OCI-LY1 (cell line): ENCODE data around the gene RAPGEFL1.

Experiments used
- H2AFZ ChIP-seq: fragments of 200-600 bp; sonication (generic), shearing (Covaris generic); 2 replicates; pipeline ENCODE4 v1.6.0; 2014; ENCODE audit warnings: antibody characterized with exemption, mild to moderate bottlenecking, low read length
- H3F3A ChIP-seq: fragments of 200-600 bp; sonication (generic), shearing (Covaris generic); 2 replicates; pipeline ENCODE4 v1.6.0; 2014; ENCODE audit warnings: mild to moderate bottlenecking, antibody characterized with exemption, low read length, moderate library complexity; ENCODE audit not compliant: insufficient read depth
- H3K27ac ChIP-seq: fragments of 200-600 bp; sonication (generic); 2 replicates; pipeline ENCODE4 v1.5.1; 2014; ENCODE audit warnings: low read length, mixed run types, mild to moderate bottlenecking, low read depth; ENCODE audit not compliant: poor library complexity, severe bottlenecking
- H3K27me3 ChIP-seq: fragments of 200-600 bp; sonication (generic); 2 replicates; pipeline ENCODE4 v1.6.0; 2014; ENCODE audit warnings: antibody characterized with exemption, mild to moderate bottlenecking, low read length, moderate library complexity; ENCODE audit not compliant: insufficient read depth
- H3K36me3 ChIP-seq: fragments of 200-600 bp; sonication (generic); 2 replicates; pipeline ENCODE4 v1.6.1; 2014; ENCODE audit warnings: mild to moderate bottlenecking, antibody characterized with exemption, low read length, moderate library complexity, mixed read lengths; ENCODE audit not compliant: insufficient read depth
- H3K4me1 ChIP-seq: fragments of 200-600 bp; sonication (generic); 2 replicates; pipeline ENCODE4 v1.5.1; 2014; ENCODE audit warnings: mild to moderate bottlenecking, low read length, moderate library complexity; ENCODE audit not compliant: insufficient read depth, severe bottlenecking
- H3K4me2 ChIP-seq: fragments of 200-600 bp; sonication (generic), shearing (Covaris generic); 2 replicates; pipeline ENCODE4 v1.6.1; 2014; ENCODE audit warnings: low read length
- H3K4me3 ChIP-seq: fragments of 200-600 bp; sonication (generic); 2 replicates; pipeline ENCODE4 v1.5.1; 2014; ENCODE audit warnings: low read length, low read depth, mild to moderate bottlenecking, mixed read lengths; ENCODE audit not compliant: poor library complexity, severe bottlenecking
- H3K79me2 ChIP-seq: fragments of 200-600 bp; shearing (Covaris generic); 2 replicates; pipeline ENCODE4 v1.6.1; 2016; ENCODE audit warnings: mixed run types, low read length, mixed read lengths; ENCODE audit not compliant: insufficient read depth
- H3K9ac ChIP-seq: fragments of 200-600 bp; sonication (generic), shearing (Covaris generic); 2 replicates; pipeline ENCODE4 v1.6.1; 2014; ENCODE audit warnings: mild to moderate bottlenecking, low read length, mixed read lengths
- H3K9me2 ChIP-seq: fragments of 200-600 bp; sonication (generic), shearing (Covaris generic); 2 replicates; pipeline ENCODE4 v1.6.1; 2014; ENCODE audit warnings: low read depth, mild to moderate bottlenecking, low read length, mixed read lengths
- H3K9me3 ChIP-seq: fragments of 200-600 bp; shearing (Covaris generic); 2 replicates; pipeline ENCODE4 v1.6.1; 2014; ENCODE audit warnings: low read length, mixed read lengths
- H4K20me1 ChIP-seq: fragments of 200-600 bp; sonication (generic), shearing (Covaris generic); 2 replicates; pipeline ENCODE4 v1.6.0; 2016; ENCODE audit warnings: mild to moderate bottlenecking, low read length; ENCODE audit not compliant: insufficient read depth
- EZH2 ChIP-seq: fragments of 200-600 bp; sonication (generic), shearing (Covaris generic); IDR thresholded peaks from 2 replicates; pipeline ENCODE4 v1.8.0; 2017; ENCODE audit warnings: borderline replicate concordance, mixed run types, mild to moderate bottlenecking, antibody characterized with exemption, low read length, moderate library complexity, mixed read lengths
- TF ChIP-seq, protein P1 (sequence below): fragments of 200-600 bp; sonication (generic), shearing (Covaris generic); IDR thresholded peaks from 2 replicates; pipeline ENCODE4 v1.5.1; 2017; ENCODE audit warnings: mild to moderate bottlenecking, antibody characterized with exemption, low read length, moderate library complexity, mixed read lengths

RAPGEFL1 gene

DNA sequence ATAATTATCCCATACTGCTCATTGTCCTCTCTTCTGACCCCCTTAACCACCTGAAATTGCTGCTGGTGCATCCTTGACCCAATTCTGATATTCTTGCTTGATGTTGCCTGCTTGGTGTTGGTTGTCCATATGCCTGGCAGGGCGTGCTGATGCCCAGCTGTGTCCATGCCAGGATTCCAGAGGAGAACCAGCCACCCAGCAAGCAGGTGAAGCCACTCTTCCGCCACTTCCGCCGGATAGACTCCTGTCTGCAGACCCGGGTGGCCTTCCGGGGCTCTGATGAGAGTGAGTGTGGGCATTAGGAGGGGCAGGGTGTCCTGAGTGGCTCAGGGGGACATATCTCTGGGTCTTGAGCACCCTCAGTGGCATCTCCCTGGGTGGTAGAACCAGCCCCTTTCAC is 11.4 kb downstream of the RAPGEFL1 start:
- no peaks in the 10 kb centered on the region for H3K9me2 ChIP-seq
- H3K9me3 ChIP-seq, result no peaks in the 10 kb centered on the region
- no peak for TF ChIP-seq EZH2
- TF ChIP-seq, protein P1, sequence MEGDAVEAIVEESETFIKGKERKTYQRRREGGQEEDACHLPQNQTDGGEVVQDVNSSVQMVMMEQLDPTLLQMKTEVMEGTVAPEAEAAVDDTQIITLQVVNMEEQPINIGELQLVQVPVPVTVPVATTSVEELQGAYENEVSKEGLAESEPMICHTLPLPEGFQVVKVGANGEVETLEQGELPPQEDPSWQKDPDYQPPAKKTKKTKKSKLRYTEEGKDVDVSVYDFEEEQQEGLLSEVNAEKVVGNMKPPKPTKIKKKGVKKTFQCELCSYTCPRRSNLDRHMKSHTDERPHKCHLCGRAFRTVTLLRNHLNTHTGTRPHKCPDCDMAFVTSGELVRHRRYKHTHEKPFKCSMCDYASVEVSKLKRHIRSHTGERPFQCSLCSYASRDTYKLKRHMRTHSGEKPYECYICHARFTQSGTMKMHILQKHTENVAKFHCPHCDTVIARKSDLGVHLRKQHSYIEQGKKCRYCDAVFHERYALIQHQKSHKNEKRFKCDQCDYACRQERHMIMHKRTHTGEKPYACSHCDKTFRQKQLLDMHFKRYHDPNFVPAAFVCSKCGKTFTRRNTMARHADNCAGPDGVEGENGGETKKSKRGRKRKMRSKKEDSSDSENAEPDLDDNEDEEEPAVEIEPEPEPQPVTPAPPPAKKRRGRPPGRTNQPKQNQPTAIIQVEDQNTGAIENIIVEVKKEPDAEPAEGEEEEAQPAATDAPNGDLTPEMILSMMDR, result no peak
- H3K27ac ChIP-seq, result no peak overlapping the region
- peaks cover 13% of the 10 kb centered on the region for H3K4me1 ChIP-seq
- no peak overlapping the region for H3K4me3 ChIP-seq
- no peaks in the 10 kb centered on the region for H4K20me1 ChIP-seq
- H3F3A ChIP-seq, result no peaks in the 10 kb centered on the region
- H3K4me2 ChIP-seq, result no peak overlapping the region
- no peaks in the 10 kb centered on the region for H3K79me2 ChIP-seq
- H3K27me3 ChIP-seq, result no peaks in the 10 kb centered on the region
- no peak overlapping the region for H2AFZ ChIP-seq
- H3K9ac ChIP-seq, result no peak overlapping the region
- H3K36me3 ChIP-seq, result no peaks in the 10 kb centered on the region

DNA sequence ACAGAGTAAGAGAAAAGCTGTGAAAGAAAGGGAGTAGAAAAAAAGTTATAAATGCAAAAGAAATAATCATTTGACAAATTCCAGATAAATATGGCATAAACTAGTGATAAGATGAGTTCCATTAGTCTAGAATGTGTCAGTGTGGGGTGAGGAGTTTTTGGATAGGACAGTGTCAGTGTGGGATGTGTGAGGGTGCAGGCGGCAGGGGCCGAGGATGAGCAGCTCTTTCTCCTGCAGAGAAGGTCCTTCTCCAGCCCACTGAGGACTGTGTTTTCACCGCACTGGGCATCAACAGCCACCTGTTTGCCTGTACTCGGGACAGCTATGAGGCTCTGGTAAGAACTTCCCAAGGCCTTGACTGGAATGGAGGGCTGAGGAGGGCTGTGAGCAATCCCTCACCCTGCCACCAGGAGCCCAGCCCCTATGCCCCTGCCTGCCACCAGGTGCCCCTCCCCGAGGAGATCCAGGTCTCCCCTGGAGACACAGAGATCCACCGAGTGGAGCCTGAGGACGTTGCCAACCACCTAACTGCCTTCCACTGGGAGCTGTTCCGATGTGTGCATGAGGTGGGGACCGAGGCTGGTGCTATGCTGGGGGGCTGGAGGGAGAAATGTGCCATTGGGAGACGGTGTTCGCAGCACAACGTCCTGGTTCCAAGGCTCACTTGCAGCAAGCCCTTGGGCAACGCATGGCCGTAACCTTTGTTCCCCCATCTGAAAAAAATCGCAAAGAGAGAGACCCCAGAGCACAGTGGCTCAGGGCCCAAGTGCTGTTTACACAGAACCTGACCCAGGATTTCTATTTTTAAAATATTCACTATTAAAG is 13.1 kb downstream of the RAPGEFL1 start:
- Histone ChIP-seq H3K4me3 (peak overlapping the region; percentile 70), H3K36me3 (no peaks in the 10 kb centered on the region), H3K9me3 (no peaks in the 10 kb centered on the region), H3K4me1 (peaks cover 13% of the 10 kb centered on the region), H3K27me3 (no peaks in the 10 kb centered on the region), H4K20me1 (no peaks in the 10 kb centered on the region), H3K79me2 (no peaks in the 10 kb centered on the region), H3K27ac (no peak overlapping the region), H3F3A (no peaks in the 10 kb centered on the region), H3K4me2 (peak overlapping the region; percentile 95), H3K9me2 (no peaks in the 10 kb centered on the region), H3K9ac (peak overlapping the region; percentile 71; the same call in 1 of the 2 replicates), H2AFZ (no peak overlapping the region)
- no peak for TF ChIP-seq EZH2
- TF ChIP-seq, protein P1, result peak; percentile 51; the same call in 1 of the 2 replicates

DNA sequence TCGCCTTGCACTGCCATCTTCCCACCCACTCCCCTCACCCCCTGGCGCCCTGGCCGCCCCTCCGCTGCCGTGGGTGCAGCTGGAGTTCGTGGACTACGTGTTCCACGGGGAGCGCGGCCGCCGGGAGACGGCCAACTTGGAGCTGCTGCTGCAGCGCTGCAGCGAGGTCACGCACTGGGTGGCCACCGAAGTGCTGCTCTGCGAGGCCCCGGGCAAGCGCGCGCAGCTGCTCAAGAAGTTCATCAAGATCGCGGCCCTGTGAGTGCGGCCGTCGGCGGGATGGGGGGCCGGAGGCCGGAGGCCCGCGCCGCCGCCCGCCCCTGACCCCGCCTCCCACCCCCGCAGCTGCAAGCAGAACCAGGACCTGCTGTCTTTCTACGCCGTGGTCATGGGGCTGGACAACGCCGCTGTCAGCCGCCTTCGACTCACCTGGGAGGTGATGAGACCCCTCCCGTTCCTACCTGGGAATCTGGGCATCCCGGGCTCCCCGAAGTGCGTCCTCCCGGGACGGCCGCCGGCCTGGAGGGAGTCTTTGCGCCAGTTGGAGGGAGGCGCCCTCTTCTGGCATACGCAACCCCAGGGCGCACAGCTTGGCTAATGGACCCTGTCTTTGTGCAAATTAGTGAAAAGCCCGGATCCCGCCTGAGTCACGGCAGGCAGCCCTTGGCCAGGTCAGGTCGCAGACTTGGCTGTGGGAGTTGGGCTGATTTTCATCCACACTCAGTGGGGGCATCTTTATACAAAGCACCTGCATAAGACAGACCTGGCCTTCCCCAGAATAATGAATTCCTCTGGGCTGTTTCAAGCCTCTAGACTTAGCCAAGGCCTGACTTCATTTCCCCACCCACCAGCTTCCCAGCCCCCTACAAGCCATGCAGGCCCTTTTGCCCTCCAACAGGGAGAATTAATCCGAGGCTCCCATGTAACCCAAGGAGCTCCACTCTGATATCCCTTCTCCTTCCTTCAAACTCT is 14.3 kb downstream of the RAPGEFL1 start:
- Histone ChIP-seq H3K4me3 (peak overlapping the region; percentile 70), H3K27ac (no peak overlapping the region), H4K20me1 (no peaks in the 10 kb centered on the region), H3K9me3 (no peaks in the 10 kb centered on the region), H3K4me2 (peak overlapping the region; percentile 95), H3K79me2 (no peaks in the 10 kb centered on the region), H3K9ac (peak overlapping the region; percentile 71), H2AFZ (no peak overlapping the region), H3F3A (no peaks in the 10 kb centered on the region), H3K27me3 (no peaks in the 10 kb centered on the region), H3K9me2 (no peaks in the 10 kb centered on the region), H3K36me3 (no peaks in the 10 kb centered on the region), H3K4me1 (peaks cover 13% of the 10 kb centered on the region)
- TF ChIP-seq, protein P1, result peak; percentile 92
- TF ChIP-seq EZH2, result no peak
